ENCODE results near the gene NMRK2. TPM values are rescaled to one million over a fixed set of nuclear protein-coding genes. Genes with fewer than 3 reads are reported as not detected.

The NMRK2 gene
- total RNA-seq, 1 experiment from 2014 or later, result 60.0 TPM

GRCh38 chr19:3987619-3988371 lies 54.9 kb downstream of the NMRK2 start:
- H3K9me3 Mint-ChIP-seq, result peaks cover 0 to 4% of the 10 kb centered on the region in 2 experiments; a peak in 3 of 5 replicates
- Histone ChIP-seq H4K91ac (ENCODE audit: insufficient read length, low read depth, low read length) (no peak overlapping the region), H2AFZ (ENCODE audit: low read length) (no peak overlapping the region), H3K9ac (ENCODE audit: extremely low read depth, insufficient read length, low read length) (no peak overlapping the region), H3K14ac (ENCODE audit: insufficient read depth, low read length) (no peak overlapping the region), H3K9me3 (ENCODE audit: control insufficient read depth, low read depth, low read length) (no peaks in the 10 kb centered on the region), H3K79me2 (ENCODE audit: insufficient read depth, low read length) (peaks cover 20% of the 10 kb centered on the region), H3K27ac (ENCODE audit: insufficient read length, low read depth, low read length) (no peak overlapping the region), H3K4me2 (ENCODE audit: insufficient read depth, insufficient read length, low read length) (peak overlapping the region; percentile 85), H3T11ph (ENCODE audit: low read length) (no peak overlapping the region), H3K18ac (ENCODE audit: insufficient read length, low read depth, low read length) (no peak overlapping the region), H3K23ac (ENCODE audit: insufficient read length, low read depth, low read length) (no peak overlapping the region), H3K79me1 (ENCODE audit: insufficient read depth, low read depth, low read length, poor library complexity, severe bottlenecking) (peaks cover 5% of the 10 kb centered on the region), H2AK5ac (ENCODE audit: insufficient read length, low read length) (no peak overlapping the region), H3K4me1 (ENCODE audit: insufficient read depth, low read length) (no peaks in the 10 kb centered on the region), H3K23me2 (ENCODE audit: insufficient read length, low read depth, low read length, poor library complexity, severe bottlenecking) (peaks cover 25% of the 10 kb centered on the region), H2BK20ac (ENCODE audit: low read depth, low read length, poor library complexity, severe bottlenecking) (no peak overlapping the region), H2BK120ac (ENCODE audit: low read depth, low read length, poor library complexity, severe bottlenecking) (no peak overlapping the region), H3K56ac (ENCODE audit: insufficient read length, low read depth, low read length) (no peak overlapping the region), H4K5ac (ENCODE audit: insufficient read length, low read depth, low read length) (no peak overlapping the region), H2BK12ac (ENCODE audit: insufficient read length, low read depth, low read length) (no peak overlapping the region), H4K20me1 (ENCODE audit: control insufficient read depth, insufficient read depth, insufficient read length) (peaks cover 4% of the 10 kb centered on the region), H2BK15ac (ENCODE audit: low read depth, low read length) (no peak overlapping the region), H2BK5ac (ENCODE audit: insufficient read length, low read length) (no peak overlapping the region), H4K8ac (replicated peaks; ENCODE audit: insufficient read length, low read depth, low read length) (no peak overlapping the region), H3K27me3 (ENCODE audit: insufficient read depth, low read length) (no peaks in the 10 kb centered on the region), H3K4ac (ENCODE audit: low read depth, low read length) (no peak overlapping the region)
- H3K4me1 Mint-ChIP-seq, result peaks cover 31 to 37% of the 10 kb centered on the region in 2 experiments
- peak; percentile 84 for TF ChIP-seq CTCF (conservative IDR thresholded peaks at IDR 0.05)
- peak; percentile 83 for DNase-seq
- no peak overlapping the region; a peak in 1 of 7 replicates for H3K27ac Mint-ChIP-seq
- WGBS (ENCODE audit: extremely low coverage, insufficient read length, low lambda C conversion rate), result no CpG with 5 or more reads among the region's 30 CpGs
- peaks cover 22 to 28% (median 24%) of the 10 kb centered on the region in 3 experiments for H3K36me3 Mint-ChIP-seq (ENCODE audit: insufficient read depth in 1 of 3, low read depth in 3 of 3)
- peaks cover 9% of the 10 kb centered on the region for H3K27me3 Mint-ChIP-seq (ENCODE audit: low read depth)
- peak overlapping the region; percentile 42 to 99 for H3K4me3 Mint-ChIP-seq
